ENCODE results near the gene ATG12. TPM values are rescaled to one million over a fixed set of nuclear protein-coding genes. Genes with fewer than 3 reads are reported as not detected.
"Not testable (repeated sequence)": the region's sequence is repeated elsewhere in the genome, so short reads cannot be mapped to it uniquely, and the experiment has no call there.

Gene ATG12
- 28.9 and 30.5 TPM in 2 replicates for total RNA-seq (2014; rRNA removed; shearing (Covaris generic))
- polyA plus RNA-seq (2015; cell fraction: cytosol; rRNA removed), result 36.6 and 40.2 TPM in 2 replicates
- polyA plus RNA-seq (2015; cell fraction: nucleus; rRNA removed), result 60.2 and 62.6 TPM in 2 replicates

GRCh38 chr5:115841382-115842088 lies at the start of gene ATG12, which contains the start of gene AP3S1:
Gene ATG12, minus strand, starts transcription at chr5:115841565. Its CDS starts 13 bp downstream, at chr5:115841552.
Gene AP3S1, plus strand, starts transcription at chr5:115841935. Its CDS starts 103 bp downstream, at chr5:115842038.
- DNase-seq (ENCODE audit: low read depth), result peak; percentile 90

- peak; percentile 21 for DNase-seq (ENCODE audit: low read depth)
These were observed 46.7 kb upstream of the ATG12 start for GRCh38 chr5:115888027-115888426.

GRCh38 chr5:115885208-115885607 lies 43.8 kb upstream of the ATG12 start:
- not testable (repeated sequence) for DNase-seq (ENCODE audit: low read depth)

GRCh38 chr5:115884704-115885103 lies 43.3 kb upstream of the ATG12 start:
- no peak for DNase-seq (ENCODE audit: low read depth)

GRCh38 chr5:115882434-115882833 lies 41.1 kb upstream of the ATG12 start:
- DNase-seq (ENCODE audit: low read depth), result not testable (repeated sequence)

- not testable (repeated sequence) for DNase-seq (ENCODE audit: low read depth)
These were observed 36.0 kb upstream of the ATG12 start for GRCh38 chr5:115877342-115877741.

GRCh38 chr5:115875447-115875846 lies 34.1 kb upstream of the ATG12 start:
- no peak for DNase-seq (ENCODE audit: low read depth)

- DNase-seq (ENCODE audit: low read depth), result peak; percentile 26
These were observed 32.0 kb upstream of the ATG12 start for GRCh38 chr5:115873392-115873791.

GRCh38 chr5:115872447-115872846 lies 31.1 kb upstream of the ATG12 start:
- DNase-seq (ENCODE audit: low read depth), result no peak

- no peak for DNase-seq (ENCODE audit: low read depth)
These were observed 28.0 kb upstream of the ATG12 start for GRCh38 chr5:115869256-115869795.

GRCh38 chr5:115859378-115859777 lies 18.0 kb upstream of the ATG12 start:
- no peak for DNase-seq (ENCODE audit: low read depth)

- no peak for DNase-seq (ENCODE audit: low read depth)
These were observed 17.0 kb upstream of the ATG12 start for GRCh38 chr5:115858396-115858795.

GRCh38 chr5:115857626-115858349 lies 16.4 kb upstream of the ATG12 start:
- DNase-seq (ENCODE audit: low read depth), result peak; percentile 29

GRCh38 chr5:115857057-115857479 lies 15.7 kb upstream of the ATG12 start:
- no peak for DNase-seq (ENCODE audit: low read depth)

- no peak for DNase-seq (ENCODE audit: low read depth)
These were observed 14.6 kb upstream of the ATG12 start for GRCh38 chr5:115855959-115856358.

GRCh38 chr5:115854139-115854538 lies 12.8 kb upstream of the ATG12 start:
- no peak for DNase-seq (ENCODE audit: low read depth)

GRCh38 chr5:115850744-115851416 lies 9.5 kb upstream of the ATG12 start:
- no peak for DNase-seq (ENCODE audit: low read depth)

GRCh38 chr5:115849258-115849798 lies 8.0 kb upstream of the ATG12 start:
- DNase-seq (ENCODE audit: low read depth), result no peak

GRCh38 chr5:115847290-115847689 lies 5.9 kb upstream of the ATG12 start:
- DNase-seq (ENCODE audit: low read depth), result no peak

- DNase-seq (ENCODE audit: low read depth), result no peak
These were observed 3.0 kb upstream of the ATG12 start for GRCh38 chr5:115844321-115844817.

Data from HT1080 (cell line).